Activated T-helper 2 cell treated with anti-CD3 and anti-CD28 coated beads, Interferon-gamma antibody, Interleukin-2, Interleukin-4, amounts not matched to agents 10 μg/mL and 5 μg/mL and 100 μg/mL, durations not matched to agents 14 hours and 24 hours and 36 hours (primary cell): ENCODE results near the gene OR51B2. TPM values are rescaled to one million over a fixed set of nuclear protein-coding genes. Genes with fewer than 3 reads are reported as not detected.
"Not testable (repeated sequence)": the region's sequence is repeated elsewhere in the genome, so short reads cannot be mapped to it uniquely, and the experiment has no call there.

Source experiments
- DNase-seq: peaks from one replicate; pipeline ENCODE4 v3.0.0; 2021; ENCODE audit warnings: low spot score
- H3K27ac Mint-ChIP-seq: one replicate; pipeline ENCODE4 v1.8.0; 2021; ENCODE audit warnings: mixed read lengths
- H3K27me3 Mint-ChIP-seq: one replicate; pipeline ENCODE4 v1.8.0; 2021; ENCODE audit warnings: low read depth, mixed read lengths
- H3K36me3 Mint-ChIP-seq: one replicate; pipeline ENCODE4 v1.8.0; 2021; ENCODE audit warnings: low read depth, mixed read lengths
- H3K4me1 Mint-ChIP-seq: one replicate; pipeline ENCODE4 v1.8.0; 2021; ENCODE audit warnings: low read depth, mixed read lengths
- H3K4me3 Mint-ChIP-seq: one replicate; pipeline ENCODE4 v1.8.0; 2021; ENCODE audit warnings: low read depth, mild to moderate bottlenecking, moderate library complexity, mixed read lengths
- H3K9me3 Mint-ChIP-seq: one replicate; pipeline ENCODE4 v1.8.0; 2021; ENCODE audit warnings: mixed read lengths
- intact Hi-C: fragments of 100-400 bp; cut with micrococcal nuclease; formaldehyde crosslinking; loops from one replicate; pipeline ENCODE4 v1.15.1; 2023
- total RNA-seq: library from RNA; stranded (reverse); gene quantifications from 2 replicates; pipeline ENCODE4 v1.2.3, GENCODE V29; 2022

OR51B2 gene
- total RNA-seq, 1 donor from 2014 or later, result not detected

DNA sequence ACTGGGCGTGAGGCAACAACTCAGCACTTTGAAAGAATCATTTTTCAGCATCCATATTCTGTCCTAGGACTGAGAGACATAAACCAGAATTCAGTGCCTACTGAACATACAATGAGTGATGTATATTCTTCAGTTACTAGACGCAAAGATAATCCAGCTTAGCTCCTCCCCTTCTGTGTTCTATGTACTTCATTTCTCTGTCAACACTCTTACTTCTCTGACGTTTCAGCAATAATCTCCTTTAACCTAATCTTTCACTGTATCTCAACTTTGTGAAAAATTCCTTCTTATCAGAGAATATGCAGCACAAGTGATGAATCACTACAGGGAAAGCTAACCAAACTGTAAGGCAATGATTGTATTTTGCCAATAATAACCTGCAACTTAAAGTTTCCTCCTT is 21.7 kb upstream of the OR51B2 start:
- Mint-ChIP-seq H3K4me3 (no peak overlapping the region), H3K27me3 (no peaks in the 10 kb centered on the region), H3K27ac (no peak overlapping the region), H3K4me1 (no peaks in the 10 kb centered on the region), H3K36me3 (no peaks in the 10 kb centered on the region), H3K9me3 (no peaks in the 10 kb centered on the region)
- intact Hi-C loops, result no loop called here
- no peak for DNase-seq

DNA sequence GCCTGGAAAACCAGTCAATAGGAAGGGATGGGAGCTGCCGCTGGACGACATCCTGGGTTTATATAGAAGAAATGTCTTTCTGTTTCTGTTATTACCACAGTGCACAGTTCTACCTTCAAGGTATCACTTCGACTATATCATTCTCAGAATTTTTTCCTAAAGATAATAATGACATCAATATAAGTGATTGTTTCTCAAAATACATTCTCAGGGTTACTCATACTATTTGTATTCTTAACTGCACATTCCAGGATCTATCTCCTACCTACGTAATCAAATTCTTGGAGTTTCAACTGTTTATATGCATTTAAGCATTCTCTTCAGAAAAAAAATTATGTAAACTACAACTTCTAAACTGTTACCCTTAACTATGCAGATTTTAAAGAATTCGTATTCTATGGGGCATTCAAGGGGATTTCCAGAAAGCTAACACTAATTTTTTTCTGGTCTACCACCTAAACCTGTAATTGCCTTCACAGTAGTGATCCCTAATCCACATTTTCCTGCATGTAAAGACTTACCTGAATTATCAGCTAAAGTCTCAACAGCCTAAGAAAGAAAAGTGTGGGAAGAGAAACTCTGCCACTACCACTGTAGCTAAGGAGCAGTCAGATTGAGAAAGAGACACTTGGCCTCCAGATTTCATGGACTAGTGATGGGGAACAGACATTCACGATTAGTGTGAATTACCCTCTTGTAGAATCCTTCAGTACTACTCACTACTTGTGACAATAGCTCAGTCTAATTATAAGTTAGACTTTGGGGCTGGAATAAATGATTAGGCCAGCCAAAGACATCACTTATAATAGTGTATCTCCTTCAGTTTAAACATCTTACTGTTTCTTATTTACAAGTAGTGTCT is 19.6 kb upstream of the OR51B2 start, which contains the start of gene OR51B5:
OR51B5 (minus strand) TSS at position 51 of the 862 bp plus-strand sequence; CDS start at position 51, 0 bp downstream.
- no peaks in the 10 kb centered on the region for H3K4me1 Mint-ChIP-seq
- H3K4me3 Mint-ChIP-seq, result no peak within 1 kb of the TSS
- intact Hi-C loops, result no loop called here
- DNase-seq, result no peak
- H3K27me3 Mint-ChIP-seq, result no peaks in the 10 kb centered on the region
- H3K36me3 Mint-ChIP-seq, result no peaks in the 10 kb centered on the region
- no peaks in the 10 kb centered on the region for H3K9me3 Mint-ChIP-seq
- no peak within 1 kb of the TSS for H3K27ac Mint-ChIP-seq

DNA sequence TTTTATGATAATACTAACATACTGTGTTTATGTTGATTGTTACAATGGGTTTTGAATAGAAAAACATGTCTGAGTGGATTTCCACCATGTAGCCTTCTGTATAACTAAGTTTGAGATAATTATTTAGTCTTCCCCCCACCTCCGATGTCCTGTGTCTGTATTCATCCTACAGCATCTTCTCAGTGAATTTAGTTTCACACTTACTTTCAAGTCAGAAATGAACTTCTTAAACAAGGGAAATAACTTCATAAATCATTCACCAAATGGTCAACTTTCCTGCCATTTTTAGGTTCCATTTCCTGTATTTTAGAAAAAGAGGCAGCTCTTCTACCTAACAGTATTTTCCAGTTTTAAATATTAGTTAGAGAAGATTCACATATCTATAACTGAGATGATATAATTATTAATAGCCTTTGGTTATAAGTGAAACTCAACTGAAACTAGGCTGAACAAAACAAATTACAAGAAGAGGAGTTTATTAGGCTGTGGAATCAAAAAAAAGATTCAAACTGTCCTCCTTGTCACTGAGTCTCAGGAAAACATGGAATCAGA is 15.8 kb upstream of the OR51B2 start:
- Mint-ChIP-seq H3K9me3 (no peaks in the 10 kb centered on the region), H3K4me3 (no peak overlapping the region), H3K4me1 (no peaks in the 10 kb centered on the region)

DNA sequence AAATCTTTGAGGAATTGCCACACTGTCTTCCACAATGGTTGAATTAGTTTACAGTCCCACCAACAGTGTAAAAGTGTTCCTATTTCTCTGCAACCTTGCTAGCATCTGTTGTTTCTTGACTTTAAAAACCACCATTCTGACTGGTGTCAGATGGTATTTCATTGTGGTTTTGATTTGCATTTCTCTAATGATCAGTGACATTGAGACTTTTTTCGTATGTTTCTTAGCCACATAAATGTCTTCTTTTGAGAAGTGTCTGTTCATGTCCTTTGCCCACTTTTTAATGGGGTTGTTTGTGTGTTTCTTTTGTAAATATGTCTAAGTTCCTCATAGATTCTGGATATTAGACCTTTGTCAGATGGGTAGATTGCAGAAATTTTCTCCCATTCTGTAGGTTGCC is 13.2 kb upstream of the OR51B2 start:
- H3K27me3 Mint-ChIP-seq, H3K9me3 Mint-ChIP-seq, H3K27ac Mint-ChIP-seq, H3K4me3 Mint-ChIP-seq, H3K36me3 Mint-ChIP-seq, intact Hi-C loops, H3K4me1 Mint-ChIP-seq, DNase-seq: not testable (repeated sequence)

More for the DNA sequence above, 15.8 kb upstream of the OR51B2 start:
- DNase-seq, result no peak
- intact Hi-C loops, result no loop called here
- no peaks in the 10 kb centered on the region for H3K27me3 Mint-ChIP-seq
- no peaks in the 10 kb centered on the region for H3K36me3 Mint-ChIP-seq
- no peak overlapping the region for H3K27ac Mint-ChIP-seq

DNA sequence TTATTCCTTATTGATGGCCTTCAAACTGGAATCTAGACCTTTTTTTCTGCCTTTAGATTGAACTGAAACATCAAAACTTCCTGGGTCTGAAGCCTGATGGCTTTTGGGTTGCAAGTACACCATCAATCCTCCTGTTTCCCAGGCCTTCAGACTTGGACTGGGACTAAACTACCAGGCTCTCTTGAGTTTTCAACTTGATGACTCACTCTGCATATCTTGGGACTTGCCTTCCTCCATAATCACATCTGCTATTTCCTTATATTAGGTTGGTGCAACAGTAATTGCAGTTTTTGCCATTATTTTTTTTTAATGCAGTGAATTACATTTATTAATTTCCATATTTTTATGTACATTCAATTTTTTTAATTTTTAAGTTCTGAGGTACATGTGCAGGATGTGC is 12.2 kb upstream of the OR51B2 start:
- intact Hi-C loops, result no loop called here
- Mint-ChIP-seq H3K4me1 (no peaks in the 10 kb centered on the region), H3K36me3 (no peaks in the 10 kb centered on the region), H3K27me3 (no peaks in the 10 kb centered on the region), H3K27ac (no peak overlapping the region), H3K9me3 (no peaks in the 10 kb centered on the region), H3K4me3 (no peak overlapping the region)
- DNase-seq, result no peak

DNA sequence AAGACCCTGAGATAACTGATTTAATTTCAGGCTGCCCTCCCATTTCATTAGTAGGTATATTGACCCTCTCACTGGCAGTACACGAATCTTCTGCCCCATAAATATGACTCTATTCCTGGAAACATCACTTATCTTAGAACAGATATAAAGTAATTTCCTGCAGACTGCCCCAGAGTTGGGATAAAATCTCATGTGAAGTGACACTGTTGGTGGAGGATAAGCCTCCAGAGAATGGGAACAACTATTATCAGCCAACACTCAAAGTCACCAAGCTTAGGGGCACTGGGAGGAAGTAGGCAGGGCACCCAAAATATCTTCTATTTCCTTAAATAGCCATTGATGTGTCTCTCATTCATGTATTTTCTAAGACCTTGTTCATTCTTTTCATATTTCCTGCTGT is 11.1 kb upstream of the OR51B2 start:
- H3K27ac Mint-ChIP-seq, result no peak overlapping the region
- H3K4me3 Mint-ChIP-seq, result no peak overlapping the region
- no peaks in the 10 kb centered on the region for H3K36me3 Mint-ChIP-seq
- H3K9me3 Mint-ChIP-seq, result no peaks in the 10 kb centered on the region
- intact Hi-C loops, result no loop called here
- no peaks in the 10 kb centered on the region for H3K4me1 Mint-ChIP-seq
- H3K27me3 Mint-ChIP-seq, result no peaks in the 10 kb centered on the region
- DNase-seq, result no peak

DNA sequence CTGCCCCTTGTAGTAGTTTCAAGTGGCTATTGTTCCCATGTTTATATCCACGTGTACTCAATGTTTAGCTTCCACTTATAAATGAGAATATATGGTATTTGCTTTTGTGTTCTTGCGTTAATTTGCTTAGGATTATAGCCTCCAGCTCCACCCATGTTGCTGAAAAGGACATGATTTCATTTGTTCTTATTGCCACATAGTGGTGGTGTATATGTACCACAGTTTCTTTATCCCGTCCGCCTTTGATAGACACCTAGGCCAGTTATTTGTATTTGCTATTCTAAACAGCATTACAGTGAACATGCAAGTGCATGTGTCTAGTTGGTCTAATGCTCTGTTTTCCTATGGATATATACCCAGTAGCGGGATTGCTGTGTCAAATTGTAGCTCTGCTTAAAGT is 6.8 kb downstream of the OR51B2 start:
- Mint-ChIP-seq H3K27me3 (no peaks in the 10 kb centered on the region), H3K36me3 (no peaks in the 10 kb centered on the region), H3K4me3 (no peak overlapping the region), H3K9me3 (peaks cover 3% of the 10 kb centered on the region), H3K27ac (no peak overlapping the region), H3K4me1 (no peaks in the 10 kb centered on the region)
- DNase-seq, result no peak
- intact Hi-C loops, result no loop called here

DNA sequence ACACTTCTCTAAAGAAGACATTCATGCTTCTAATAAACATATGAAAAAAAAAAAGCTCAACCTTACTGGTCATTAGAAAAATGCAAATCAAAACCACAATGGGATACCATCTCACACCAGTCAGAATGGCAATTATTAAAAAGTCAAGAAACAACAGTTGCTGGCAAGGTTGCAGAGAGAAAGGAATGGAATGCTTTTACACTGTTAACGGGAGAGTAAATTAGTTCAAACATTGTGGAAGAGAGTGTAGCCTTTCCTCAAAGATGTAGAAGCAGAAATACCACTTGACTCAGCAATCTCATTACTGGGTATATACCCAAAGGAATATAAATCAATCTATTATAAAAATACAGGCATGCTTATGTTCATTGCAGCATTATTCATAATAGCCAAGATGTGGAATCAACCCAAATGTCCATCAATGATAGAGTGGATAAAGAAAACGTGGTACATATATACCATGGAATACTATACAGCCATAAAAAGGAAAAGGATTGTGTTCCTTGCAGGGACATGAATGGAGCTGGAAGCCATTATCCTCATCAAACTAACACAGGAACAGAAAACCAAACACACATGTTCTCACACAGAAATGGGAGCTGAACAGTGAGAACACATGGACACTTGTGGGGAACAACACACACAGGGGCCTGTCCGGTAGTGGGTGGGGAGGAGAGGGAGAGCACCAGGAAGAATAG is 10.6 kb downstream of the OR51B2 start:
- H3K27ac Mint-ChIP-seq, intact Hi-C loops, H3K9me3 Mint-ChIP-seq, H3K36me3 Mint-ChIP-seq, H3K4me3 Mint-ChIP-seq, DNase-seq, H3K27me3 Mint-ChIP-seq, H3K4me1 Mint-ChIP-seq: not testable (repeated sequence)

DNA sequence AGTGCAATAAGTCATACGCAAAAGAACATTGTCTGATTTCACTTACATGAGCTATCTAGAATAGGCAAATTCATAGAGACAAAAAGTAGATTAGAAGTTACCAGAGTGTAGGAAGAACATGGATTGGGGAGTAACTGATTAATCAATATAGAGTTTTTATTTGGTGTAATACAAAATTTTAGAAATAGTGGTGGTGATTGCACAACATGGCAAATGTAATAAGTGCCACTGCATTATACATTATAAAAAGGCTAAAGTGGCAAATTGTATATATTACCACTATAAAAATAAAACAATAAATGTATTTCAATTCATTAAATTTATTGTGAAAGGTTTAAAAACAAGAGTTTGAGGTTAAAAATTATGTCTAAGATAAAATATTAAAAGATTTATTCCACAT is 13.7 kb downstream of the OR51B2 start:
- H3K9me3 Mint-ChIP-seq, result peaks cover 3% of the 10 kb centered on the region
- no peak for DNase-seq
- intact Hi-C loops, result no loop called here
- H3K4me3 Mint-ChIP-seq, result no peak overlapping the region
- H3K27me3 Mint-ChIP-seq, result no peaks in the 10 kb centered on the region
- H3K4me1 Mint-ChIP-seq, result no peaks in the 10 kb centered on the region
- H3K36me3 Mint-ChIP-seq, result no peaks in the 10 kb centered on the region
- no peak overlapping the region for H3K27ac Mint-ChIP-seq

DNA sequence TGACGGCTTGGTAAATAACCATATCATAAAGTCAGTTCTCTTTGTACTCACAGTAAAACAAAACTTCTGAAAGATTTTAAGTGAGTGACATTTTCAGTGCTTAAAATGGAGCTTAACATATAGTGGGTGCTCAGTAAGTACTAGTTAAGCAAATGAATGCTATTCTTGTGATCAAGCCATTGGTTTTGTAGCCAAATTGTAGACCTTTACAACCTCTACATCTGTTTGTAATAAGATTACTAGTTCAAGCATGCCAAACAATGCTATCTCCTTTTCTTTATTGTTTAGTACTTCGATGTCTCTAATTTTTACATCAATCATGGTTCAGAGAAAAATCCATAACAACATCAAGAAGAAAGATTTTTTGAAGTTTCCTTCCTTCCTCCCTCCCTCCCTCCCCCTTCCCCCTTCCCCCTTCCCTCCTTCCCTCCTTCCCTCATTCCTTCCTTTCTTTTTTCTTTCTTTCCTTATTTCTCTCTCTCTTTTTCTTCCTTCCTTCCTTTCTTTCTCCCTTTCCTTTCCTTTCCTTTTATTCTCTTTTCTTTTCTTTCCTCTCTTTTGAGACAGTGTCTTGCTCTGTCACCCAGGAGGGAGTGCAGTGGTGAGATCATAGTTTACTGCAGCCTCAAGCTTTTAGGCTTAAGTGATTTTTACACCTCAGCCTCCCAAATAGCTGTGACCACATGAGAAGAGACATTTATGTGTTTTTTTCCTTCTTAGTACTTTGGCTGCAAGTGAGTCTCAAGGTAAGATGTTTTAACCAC is 16.7 kb downstream of the OR51B2 start:
- no peak overlapping the region for H3K27ac Mint-ChIP-seq
- no peaks in the 10 kb centered on the region for H3K36me3 Mint-ChIP-seq
- no peaks in the 10 kb centered on the region for H3K27me3 Mint-ChIP-seq
- no peaks in the 10 kb centered on the region for H3K4me1 Mint-ChIP-seq
- no peaks in the 10 kb centered on the region for H3K9me3 Mint-ChIP-seq
- no peak for DNase-seq
- H3K4me3 Mint-ChIP-seq, result no peak overlapping the region
- intact Hi-C loops, result no loop called here

DNA sequence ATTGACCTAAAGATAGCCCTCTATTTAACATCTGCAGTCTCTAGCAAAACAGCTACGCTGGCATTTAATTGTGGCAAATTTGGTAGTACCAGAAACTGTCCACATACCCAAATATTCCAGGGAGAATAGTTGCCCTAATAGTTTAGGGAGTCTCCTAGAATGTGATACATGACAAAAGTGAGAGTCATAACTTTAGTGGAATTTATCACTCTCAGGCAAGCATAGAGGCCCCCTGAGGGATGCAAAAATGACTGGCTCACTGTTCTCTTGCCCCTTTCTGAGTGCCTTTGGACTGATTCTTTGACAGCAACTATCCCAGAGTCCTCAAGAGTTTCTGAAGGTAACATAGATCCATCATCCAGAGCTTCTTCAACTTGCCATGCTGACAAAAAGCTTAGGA is 20.1 kb downstream of the OR51B2 start:
- Mint-ChIP-seq H3K27ac (no peak overlapping the region), H3K4me1 (no peaks in the 10 kb centered on the region), H3K9me3 (no peaks in the 10 kb centered on the region), H3K36me3 (no peaks in the 10 kb centered on the region), H3K4me3 (no peak overlapping the region), H3K27me3 (no peaks in the 10 kb centered on the region)
- no peak for DNase-seq
- intact Hi-C loops, result no loop called here

DNA sequence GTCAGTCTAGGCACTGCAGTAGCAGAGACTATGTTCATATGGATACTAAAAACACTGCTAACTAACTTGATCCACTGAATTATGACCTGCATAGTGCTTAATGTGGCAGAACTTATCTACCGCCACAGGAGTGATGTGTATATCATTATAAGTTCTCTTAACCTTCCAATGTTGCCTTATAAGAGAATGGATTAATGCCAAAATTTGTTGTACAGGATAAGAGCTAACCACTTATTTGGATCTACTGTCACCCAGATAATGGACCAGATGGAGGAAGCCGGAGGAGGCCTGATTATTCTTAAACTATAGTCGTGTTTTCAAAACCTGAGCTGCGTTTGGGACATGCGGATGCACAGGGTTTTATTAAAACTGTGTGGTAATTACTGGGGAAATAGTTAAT is 20.5 kb downstream of the OR51B2 start:
- Mint-ChIP-seq H3K27ac (no peak overlapping the region), H3K9me3 (no peaks in the 10 kb centered on the region), H3K36me3 (no peaks in the 10 kb centered on the region), H3K4me1 (no peaks in the 10 kb centered on the region), H3K4me3 (no peak overlapping the region), H3K27me3 (no peaks in the 10 kb centered on the region)
- intact Hi-C loops, result no loop called here
- no peak for DNase-seq
